ENCODE results near the gene ECI1. TPM values are rescaled to one million over a fixed set of nuclear protein-coding genes. Genes with fewer than 3 reads are reported as not detected.

The ECI1 gene
- total and polyA plus RNA-seq, 8 donors: 31.9 to 72.5 (median 41.6) TPM

DNA sequence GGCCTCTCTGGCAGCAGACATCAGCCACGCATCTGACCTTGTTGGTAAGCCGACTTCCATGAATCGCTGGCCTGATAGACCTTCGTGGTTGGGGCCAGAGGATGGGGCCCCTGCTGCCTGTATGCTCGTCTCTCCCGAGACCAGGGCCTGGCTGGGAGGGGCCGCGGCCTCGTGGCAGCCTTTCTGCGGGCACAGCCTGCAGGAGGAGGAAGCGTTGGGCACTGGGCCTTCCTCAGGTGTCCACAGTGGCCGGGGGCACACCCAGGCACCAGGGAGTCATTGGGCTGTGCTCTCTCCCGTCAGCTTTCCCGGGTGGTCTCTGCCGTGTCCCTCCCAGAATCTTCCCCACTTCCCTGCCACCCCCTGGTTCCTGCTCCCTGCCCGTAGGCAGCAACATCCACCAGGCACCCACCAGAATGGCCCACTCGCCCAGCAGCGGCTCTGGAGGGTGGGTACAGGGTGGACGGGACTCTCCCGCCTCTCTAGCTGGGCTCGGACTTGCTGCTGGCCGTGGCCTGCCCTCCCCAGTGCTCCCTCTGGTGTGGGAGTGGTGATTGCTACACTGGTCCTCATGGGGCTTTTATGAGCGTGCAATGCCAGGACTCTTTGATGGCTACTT lies 21.6 kb downstream of the ECI1 start:
- FAIRE-seq: no peak
- 90 to 91% methylated on average over 22 to 23 of the region's 23 CpGs for whole genome bisulfite sequencing, 2 donors
- no peaks in the 10 kb centered on the region for H3K27me3 ChIP-seq
- H3K36me3 ChIP-seq: peaks cover 4 to 44% (median 26%) of the 10 kb centered on the region in 3 donors
- H3K27ac ChIP-seq: no peak overlapping the region
- peaks cover 4 to 7% (median 5%) of the 10 kb centered on the region in 3 donors for H3K4me1 ChIP-seq
- no peak for ATAC-seq
- H3K4me3 ChIP-seq: no peak overlapping the region
- no peaks in the 10 kb centered on the region for H3K9me3 ChIP-seq
- TF ChIP-seq, protein P1, sequence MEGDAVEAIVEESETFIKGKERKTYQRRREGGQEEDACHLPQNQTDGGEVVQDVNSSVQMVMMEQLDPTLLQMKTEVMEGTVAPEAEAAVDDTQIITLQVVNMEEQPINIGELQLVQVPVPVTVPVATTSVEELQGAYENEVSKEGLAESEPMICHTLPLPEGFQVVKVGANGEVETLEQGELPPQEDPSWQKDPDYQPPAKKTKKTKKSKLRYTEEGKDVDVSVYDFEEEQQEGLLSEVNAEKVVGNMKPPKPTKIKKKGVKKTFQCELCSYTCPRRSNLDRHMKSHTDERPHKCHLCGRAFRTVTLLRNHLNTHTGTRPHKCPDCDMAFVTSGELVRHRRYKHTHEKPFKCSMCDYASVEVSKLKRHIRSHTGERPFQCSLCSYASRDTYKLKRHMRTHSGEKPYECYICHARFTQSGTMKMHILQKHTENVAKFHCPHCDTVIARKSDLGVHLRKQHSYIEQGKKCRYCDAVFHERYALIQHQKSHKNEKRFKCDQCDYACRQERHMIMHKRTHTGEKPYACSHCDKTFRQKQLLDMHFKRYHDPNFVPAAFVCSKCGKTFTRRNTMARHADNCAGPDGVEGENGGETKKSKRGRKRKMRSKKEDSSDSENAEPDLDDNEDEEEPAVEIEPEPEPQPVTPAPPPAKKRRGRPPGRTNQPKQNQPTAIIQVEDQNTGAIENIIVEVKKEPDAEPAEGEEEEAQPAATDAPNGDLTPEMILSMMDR (IDR thresholded peaks at IDR 0.05): no peak
- intact Hi-C loops (cut with DNase I): no loop called here
- DNase-seq: peak in 1 of 6 donors; percentile 68

DNA sequence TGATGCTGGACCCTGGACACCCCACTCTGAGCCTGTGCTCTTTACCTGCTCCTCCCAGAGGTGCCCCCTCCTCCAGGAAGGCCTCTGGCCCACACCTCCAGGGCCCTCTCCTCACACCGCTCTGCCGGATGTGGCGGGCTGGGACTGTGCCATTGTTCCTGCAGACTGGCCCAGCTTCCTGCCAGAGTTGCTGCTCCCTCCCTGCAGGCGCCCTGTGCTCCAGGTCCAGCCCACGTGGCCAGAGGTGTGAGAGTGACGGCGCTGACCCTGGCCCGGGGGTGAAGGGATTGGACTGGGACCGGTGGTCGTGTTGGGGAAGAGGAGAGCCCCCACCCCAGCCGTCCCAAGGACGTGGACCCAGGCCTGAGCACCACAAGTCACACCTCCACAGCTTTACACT lies 22.3 kb downstream of the ECI1 start:
- no peak for ATAC-seq
- 86 to 92% methylated on average over 11 to 12 of the region's 12 CpGs for WGBS, 2 donors
- Histone ChIP-seq H3K4me1 (peaks cover 6 to 11% (median 10%) of the 10 kb centered on the region in 3 donors), H3K4me3 (no peak overlapping the region), H3K9me3 (no peaks in the 10 kb centered on the region), H3K27me3 (no peaks in the 10 kb centered on the region), H3K36me3 (peaks cover 4 to 38% (median 22%) of the 10 kb centered on the region in 3 donors), H3K27ac (no peak overlapping the region)
- TF ChIP-seq, protein P1 (IDR thresholded peaks at IDR 0.05): no peak
- no peak for FAIRE-seq
- intact Hi-C loops (cut with DNase I): no loop called here
- DNase-seq: peak in 1 of 6 donors; percentile 66

DNA sequence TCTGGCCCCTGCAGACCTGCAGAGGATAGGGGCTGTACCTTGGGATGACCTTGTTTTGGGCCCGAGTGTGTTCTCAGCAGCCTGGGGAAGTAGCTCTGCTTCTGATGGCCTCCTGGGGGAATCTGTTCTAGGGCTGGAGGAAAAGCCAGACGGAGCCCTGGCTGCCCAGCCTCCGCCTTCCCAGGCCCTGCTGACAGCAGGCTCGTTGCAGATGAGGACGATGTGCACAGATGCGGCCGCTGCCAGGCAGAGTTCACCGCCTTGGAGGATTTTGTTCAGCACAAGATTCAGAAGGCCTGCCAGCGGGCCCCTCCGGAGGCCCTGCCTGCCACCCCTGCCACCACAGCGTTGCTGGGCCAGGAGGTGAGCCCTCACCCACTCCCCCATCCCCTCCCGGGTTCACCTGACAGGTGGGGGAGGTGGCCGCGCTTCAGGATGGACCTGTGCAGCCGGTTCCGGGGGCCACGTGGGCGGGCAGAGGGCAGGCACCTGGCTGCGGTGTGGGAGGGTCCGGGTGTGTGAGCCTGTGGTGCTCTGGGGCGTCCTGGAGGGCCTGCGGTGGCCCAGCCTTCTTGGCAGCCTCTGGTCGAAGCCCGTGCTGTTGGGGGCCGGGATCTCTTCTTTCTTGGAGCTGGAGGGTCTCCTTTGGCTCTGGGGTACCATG lies 23.1 kb downstream of the ECI1 start:
- ATAC-seq: no peak
- peak in 1 of 6 donors; percentile 63 for DNase-seq
- TF ChIP-seq, protein P1 (IDR thresholded peaks at IDR 0.05): no peak
- Histone ChIP-seq H3K27me3 (no peaks in the 10 kb centered on the region), H3K4me3 (no peak overlapping the region), H3K27ac (no peak overlapping the region), H3K36me3 (peaks cover 0 to 32% (median 15%) of the 10 kb centered on the region in 3 donors), H3K9me3 (no peaks in the 10 kb centered on the region), H3K4me1 (peaks cover 6 to 11% (median 10%) of the 10 kb centered on the region in 3 donors)
- FAIRE-seq: no peak
- WGBS, 2 donors: 87 to 89% methylated on average over 25 of the region's 25 CpGs
- intact Hi-C loops (cut with DNase I): no loop called here

DNA sequence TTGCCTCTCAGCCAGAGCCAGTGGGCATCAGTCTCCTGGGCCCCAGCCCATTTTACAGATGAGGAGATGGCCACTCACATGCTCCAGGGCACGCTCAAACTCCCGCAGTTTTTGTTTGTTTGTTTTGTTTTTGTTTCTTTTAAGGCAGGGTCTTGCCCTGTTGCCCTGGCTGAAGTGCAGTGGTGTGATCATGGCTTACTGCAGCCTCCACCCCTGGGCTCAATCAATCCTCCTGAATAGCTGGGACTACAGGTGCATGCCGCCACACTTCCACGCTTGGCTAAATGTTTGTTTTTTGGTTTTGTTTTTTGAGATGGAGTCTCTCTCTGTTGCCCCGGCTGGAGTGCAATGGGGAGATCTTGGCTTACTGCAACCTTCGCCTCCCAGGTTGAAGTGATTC lies 24.5 kb downstream of the ECI1 start:
- Histone ChIP-seq H3K4me3 (no peak overlapping the region), H3K36me3 (peaks cover 0 to 20% (median 6%) of the 10 kb centered on the region in 3 donors), H3K27ac (no peak overlapping the region), H3K4me1 (peaks cover 6 to 11% (median 10%) of the 10 kb centered on the region in 3 donors), H3K27me3 (no peaks in the 10 kb centered on the region), H3K9me3 (no peaks in the 10 kb centered on the region)
- intact Hi-C loops (cut with DNase I): no loop called here
- no peak for DNase-seq
- TF ChIP-seq, protein P1 (IDR thresholded peaks at IDR 0.05): no peak
- FAIRE-seq: no peak
- no peak for ATAC-seq
- 89% methylated on average over 6 of the region's 6 CpGs for WGBS, 2 donors
